H9 (cell line): Measurements from ENCODE around the gene NGB. TPM values are rescaled to one million over a fixed set of nuclear protein-coding genes. Genes with fewer than 3 reads are reported as not detected.

Source experiments
- DNase-seq: peaks from one replicate; pipeline ENCODE4 v3.0.0-alpha.2; 2017
- H2AFZ ChIP-seq: one replicate; pipeline ENCODE4 v1.6.1; 2013; ENCODE audit warnings: mild to moderate bottlenecking, low read length, control low read depth, moderate library complexity
- H2AK5ac ChIP-seq: 2 replicates; pipeline ENCODE4 v1.6.1; 2013; ENCODE audit warnings: low read length, control low read depth, mixed read lengths; ENCODE audit not compliant: insufficient read length
- H2BK120ac ChIP-seq: one replicate; pipeline ENCODE4 v1.6.1; 2013; ENCODE audit warnings: low read depth, mild to moderate bottlenecking, low read length, control low read depth, inconsistent platforms; ENCODE audit not compliant: poor library complexity, severe bottlenecking
- H2BK12ac ChIP-seq: 2 replicates; pipeline ENCODE4 v1.6.1; 2013; ENCODE audit warnings: low read length, control low read depth, mixed read lengths, low read depth; ENCODE audit not compliant: insufficient read length
- H2BK15ac ChIP-seq: 2 replicates; pipeline ENCODE4 v1.6.1; 2013; ENCODE audit warnings: low read depth, low read length, control low read depth
- H2BK20ac ChIP-seq: one replicate; pipeline ENCODE4 v1.6.1; 2013; ENCODE audit warnings: low read depth, mild to moderate bottlenecking, low read length, control low read depth, inconsistent platforms; ENCODE audit not compliant: poor library complexity, severe bottlenecking
- H2BK5ac ChIP-seq: 2 replicates; pipeline ENCODE4 v1.6.1; 2013; ENCODE audit warnings: low read length, control low read depth, mixed read lengths; ENCODE audit not compliant: insufficient read length
- H3K14ac ChIP-seq: 2 replicates; pipeline ENCODE4 v1.6.1; 2013; ENCODE audit warnings: low read length, control low read depth; ENCODE audit not compliant: insufficient read depth
- H3K18ac ChIP-seq: 2 replicates; pipeline ENCODE4 v1.6.1; 2013; ENCODE audit warnings: low read depth, mild to moderate bottlenecking, mixed read lengths, low read length, control low read depth; ENCODE audit not compliant: insufficient read length
- H3K23ac ChIP-seq: 2 replicates; pipeline ENCODE4 v1.6.1; 2013; ENCODE audit warnings: low read length, control low read depth, mixed read lengths, low read depth; ENCODE audit not compliant: insufficient read length
- H3K23me2 ChIP-seq: 2 replicates; pipeline ENCODE4 v1.6.1; 2013; ENCODE audit warnings: low read depth, mild to moderate bottlenecking, mixed read lengths, low read length, control low read depth; ENCODE audit not compliant: insufficient read length, poor library complexity, severe bottlenecking
- H3K27ac ChIP-seq: 2 replicates; pipeline ENCODE4 v1.5.1; 2013; ENCODE audit warnings: low read length, control low read depth, mixed read lengths, low read depth; ENCODE audit not compliant: insufficient read length
- H3K27me3 ChIP-seq: 2 replicates; pipeline ENCODE4 v1.6.1; 2013; ENCODE audit warnings: low read length, control low read depth, inconsistent platforms; ENCODE audit not compliant: insufficient read depth
- H3K4ac ChIP-seq: 2 replicates; pipeline ENCODE4 v1.6.1; 2013; ENCODE audit warnings: low read depth, mild to moderate bottlenecking, control low read depth, inconsistent platforms, low read length, moderate library complexity
- H3K4me1 ChIP-seq: 2 replicates; pipeline ENCODE4 v1.6.1; 2013; ENCODE audit warnings: low read length, control low read depth, inconsistent platforms; ENCODE audit not compliant: insufficient read depth
- H3K4me2 ChIP-seq: 2 replicates; pipeline ENCODE4 v1.6.1; 2013; ENCODE audit warnings: low read length, control low read depth, mixed read lengths; ENCODE audit not compliant: insufficient read length, insufficient read depth
- H3K56ac ChIP-seq: 2 replicates; pipeline ENCODE4 v1.6.1; 2013; ENCODE audit warnings: low read depth, mild to moderate bottlenecking, mixed read lengths, low read length, control low read depth; ENCODE audit not compliant: insufficient read length
- H3K79me1 ChIP-seq: 2 replicates; pipeline ENCODE4 v1.6.1; 2013; ENCODE audit warnings: low read depth, mild to moderate bottlenecking, moderate library complexity, low read length, control low read depth, inconsistent platforms; ENCODE audit not compliant: insufficient read depth, poor library complexity, severe bottlenecking
- H3K79me2 ChIP-seq: 2 replicates; pipeline ENCODE4 v1.6.1; 2013; ENCODE audit warnings: low read length, control low read depth, inconsistent platforms; ENCODE audit not compliant: insufficient read depth
- H3K9ac ChIP-seq: 2 replicates; pipeline ENCODE4 v1.6.1; 2013; ENCODE audit warnings: low read length, control low read depth, mixed read lengths; ENCODE audit not compliant: insufficient read length; ENCODE audit errors: extremely low read depth
- H3K9me3 ChIP-seq: one replicate; pipeline ENCODE4 v1.6.1; 2013; ENCODE audit warnings: low read depth, low read length, inconsistent platforms; ENCODE audit not compliant: control insufficient read depth
- H3T11ph ChIP-seq: one replicate; pipeline ENCODE4 v1.6.1; 2013; ENCODE audit warnings: mild to moderate bottlenecking, low read length, control low read depth, inconsistent platforms
- H4K20me1 ChIP-seq: one replicate; pipeline ENCODE4 v1.6.1; 2013; ENCODE audit not compliant: control insufficient read depth, insufficient read length, insufficient read depth
- H4K5ac ChIP-seq: 2 replicates; pipeline ENCODE4 v1.6.1; 2013; ENCODE audit warnings: low read depth, mild to moderate bottlenecking, mixed read lengths, low read length, control low read depth; ENCODE audit not compliant: insufficient read length
- H4K8ac ChIP-seq: replicated peaks from 2 replicates; pipeline ENCODE4 v1.6.1; 2013; ENCODE audit warnings: low read length, control low read depth, mixed read lengths, low read depth; ENCODE audit not compliant: insufficient read length
- H4K91ac ChIP-seq: 2 replicates; pipeline ENCODE4 v1.6.1; 2013; ENCODE audit warnings: low read depth, mild to moderate bottlenecking, moderate library complexity, mixed read lengths, low read length, control low read depth; ENCODE audit not compliant: insufficient read length
- H3K27ac Mint-ChIP-seq, 3 experiments: 2 replicates in 2 of 3; 3 replicates in 1 of 3; pipeline ENCODE4 v1.8.0; 2020 to 2021; ENCODE audit warnings: mixed read lengths in 3 of 3, mild to moderate bottlenecking in 1 of 3, moderate library complexity in 1 of 3
- H3K27me3 Mint-ChIP-seq: 2 replicates; pipeline ENCODE4 v1.8.0; 2021; ENCODE audit warnings: low read depth, mild to moderate bottlenecking, moderate library complexity, mixed read lengths
- H3K36me3 Mint-ChIP-seq, 3 experiments: 2 replicates in 2 of 3; 3 replicates in 1 of 3; pipeline ENCODE4 v1.8.0; 2020 to 2021; ENCODE audit warnings: low read depth in 3 of 3, mixed read lengths in 3 of 3; ENCODE audit not compliant: insufficient read depth in 1 of 3
- H3K4me1 Mint-ChIP-seq, 2 experiments: 2 replicates each; pipeline ENCODE4 v1.8.0; 2020; ENCODE audit warnings: mixed read lengths in 2 of 2
- H3K4me3 Mint-ChIP-seq, 2 experiments: 2 replicates in 1 of 2; 3 replicates in 1 of 2; pipeline ENCODE4 v1.8.0; 2020 to 2021; ENCODE audit warnings: mild to moderate bottlenecking in 2 of 2, mixed read lengths in 2 of 2, moderate library complexity in 1 of 2
- H3K9me3 Mint-ChIP-seq, 2 experiments: 2 replicates in 1 of 2; 3 replicates in 1 of 2; pipeline ENCODE4 v1.8.0; 2020; ENCODE audit warnings: mild to moderate bottlenecking in 2 of 2, mixed read lengths in 2 of 2, moderate library complexity in 1 of 2
- CTCF ChIP-seq: fragments of 200-600 bp; sonication (generic); conservative IDR thresholded peaks from 3 replicates; pipeline ENCODE4 v1.8.0; 2021; ENCODE audit warnings: antibody characterized with exemption, mild to moderate bottlenecking
- WGBS: extraction: QIAGEN DNeasy Blood & Tissue Kit; methylation state at CpG from one replicate; pipeline ENCODE4 v1.1.7; 2013; ENCODE audit warnings: missing lambda C conversion rate, low lambda C conversion rate, mixed read lengths; ENCODE audit not compliant: insufficient read length; ENCODE audit errors: extremely low coverage; 5-methylcytosine and 5-hydroxymethylcytosine counted together
- total RNA-seq: library from RNA; stranded (reverse); gene quantifications from 2 replicates; pipeline ENCODE4 v1.2.1, GENCODE V29; 2021

Gene NGB
- total RNA-seq, 1 experiment from 2014 or later, result 0.26 TPM

DNA sequence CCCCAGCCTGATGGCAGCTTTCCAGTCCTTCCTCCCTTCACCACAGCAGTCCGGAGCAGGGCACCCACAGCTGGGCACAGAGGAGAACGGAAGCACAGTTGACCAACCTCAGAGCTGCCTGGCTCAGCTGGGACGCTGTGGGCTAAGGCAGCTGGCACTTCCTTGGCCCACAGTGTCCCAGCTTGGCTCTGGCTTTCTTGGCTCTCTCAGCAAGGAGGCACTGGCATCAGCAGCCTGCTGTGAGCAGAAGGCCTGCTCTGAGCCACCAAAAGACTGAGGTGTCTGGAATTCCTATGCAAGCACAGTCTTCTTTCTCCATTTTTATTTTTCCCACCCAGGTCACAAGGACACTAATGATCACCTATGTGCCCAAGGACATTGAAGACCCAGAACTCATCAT, 32.6 kb downstream of the NGB start:
- H3K4me2 ChIP-seq, result no peak overlapping the region
- no peak overlapping the region for H4K5ac ChIP-seq
- no peak overlapping the region for H2BK20ac ChIP-seq
- H2BK15ac ChIP-seq, result no peak overlapping the region
- Mint-ChIP-seq H3K36me3 (no peaks in the 10 kb centered on the region), H3K27me3 (no peaks in the 10 kb centered on the region; the same call in none of the 2 replicates), H3K4me3 (no peak overlapping the region), H3K4me1 (peaks cover 2 to 5% of the 10 kb centered on the region in 2 experiments; a peak in 2 of 4 replicates), H3K27ac (no peak overlapping the region), H3K9me3 (no peaks in the 10 kb centered on the region)
- DNase-seq, result no peak
- no peak overlapping the region for H2AK5ac ChIP-seq
- H2BK12ac ChIP-seq, result no peak overlapping the region
- no peak overlapping the region for H4K8ac ChIP-seq
- H3K79me1 ChIP-seq, result no peaks in the 10 kb centered on the region
- no peak overlapping the region for H2BK5ac ChIP-seq
- H3K18ac ChIP-seq, result no peak overlapping the region
- H3K27ac ChIP-seq, result no peak overlapping the region
- no peak overlapping the region for H3K23ac ChIP-seq
- H3K9ac ChIP-seq, result no peak overlapping the region
- WGBS, result no CpG with 5 or more reads among the region's 3 CpGs
- no peaks in the 10 kb centered on the region for H3K27me3 ChIP-seq
- H3K14ac ChIP-seq, result no peak overlapping the region; the same call in 1 of the 2 replicates
- H4K91ac ChIP-seq, result no peak overlapping the region
- no peak overlapping the region for H2BK120ac ChIP-seq
- no peak for TF ChIP-seq CTCF
- H3T11ph ChIP-seq, result no peak overlapping the region
- no peaks in the 10 kb centered on the region for H3K4me1 ChIP-seq
- H3K23me2 ChIP-seq, result no peaks in the 10 kb centered on the region
- H3K79me2 ChIP-seq, result no peaks in the 10 kb centered on the region
- no peak overlapping the region for H2AFZ ChIP-seq
- no peak overlapping the region for H3K4ac ChIP-seq
- H3K9me3 ChIP-seq, result no peaks in the 10 kb centered on the region
- no peak overlapping the region for H3K56ac ChIP-seq
- no peaks in the 10 kb centered on the region for H4K20me1 ChIP-seq
